Fibroblast of lung (primary cell): ENCODE measurements around the gene KRTAP16-1. TPM values are rescaled to one million over a fixed set of nuclear protein-coding genes. Genes with fewer than 3 reads are reported as not detected.

Source experiments
- DNase-seq, 2 donors: peaks; one replicate each; pipeline versions ENCODE4 v3.0.0 to v3.0.0-alpha.2; 2010; ENCODE audit warnings: low read depth in 2 of 2
- H2AFZ ChIP-seq: 2 replicates; pipeline ENCODE4 v1.5.1; 2012; ENCODE audit warnings: low read length, control low read depth, inconsistent platforms
- H3K27ac ChIP-seq: 2 replicates; pipeline ENCODE4 v1.5.1; 2011; ENCODE audit warnings: low read length, control low read depth; ENCODE audit not compliant: insufficient read depth
- H3K27me3 ChIP-seq: 2 replicates; pipeline ENCODE4 v1.5.1; 2011; ENCODE audit warnings: mild to moderate bottlenecking, low read length; ENCODE audit not compliant: control insufficient read depth, insufficient read depth
- H3K36me3 ChIP-seq: 2 replicates; pipeline ENCODE4 v1.5.1; 2011; ENCODE audit warnings: low read length; ENCODE audit not compliant: control insufficient read depth, insufficient read depth
- H3K4me1 ChIP-seq: 2 replicates; pipeline ENCODE4 v1.5.1; 2011; ENCODE audit warnings: low read length; ENCODE audit not compliant: control insufficient read depth, insufficient read depth; ENCODE audit errors: extremely low read depth
- H3K4me2 ChIP-seq: 2 replicates; pipeline ENCODE4 v1.5.1; 2011; ENCODE audit warnings: low read length, control low read depth; ENCODE audit not compliant: insufficient read depth; ENCODE audit errors: extremely low read depth
- H3K4me3 ChIP-seq, 4 experiments: fragments of 200-600 bp in 1 of 4; sonication (generic) in 1 of 4; replicated peaks in 1 of 4; 2 replicates each; pipeline ENCODE4 v1.5.1; 2011 to 2016; ENCODE audit warnings: low read length in 4 of 4, low read depth in 3 of 4, mild to moderate bottlenecking in 3 of 4, control low read depth in 2 of 4, inconsistent platforms in 1 of 4, mixed read lengths in 1 of 4; ENCODE audit not compliant: insufficient read depth in 1 of 4; ENCODE audit errors: control extremely low read depth in 1 of 4
- H3K79me2 ChIP-seq: 2 replicates; pipeline ENCODE4 v1.5.1; 2012; ENCODE audit warnings: mild to moderate bottlenecking, low read length, inconsistent platforms; ENCODE audit not compliant: control insufficient read depth, insufficient read depth
- H3K9ac ChIP-seq: 2 replicates; pipeline ENCODE4 v1.5.1; 2011; ENCODE audit warnings: mild to moderate bottlenecking, low read length, control low read depth; ENCODE audit not compliant: insufficient read depth
- H3K9me3 ChIP-seq: 2 replicates; pipeline ENCODE4 v1.5.1; 2012; ENCODE audit warnings: low read depth, low read length; ENCODE audit not compliant: control insufficient read depth, insufficient read depth
- H4K20me1 ChIP-seq: 2 replicates; pipeline ENCODE4 v1.5.1; 2011; ENCODE audit warnings: low read length; ENCODE audit not compliant: control insufficient read depth, insufficient read depth; ENCODE audit errors: extremely low read depth
- EZH2 ChIP-seq: IDR thresholded peaks from 2 replicates; pipeline ENCODE4 v1.5.1; 2012; ENCODE audit warnings: low read length, control low read depth, mild to moderate bottlenecking; ENCODE audit errors: missing control alignments
- polyA plus RNA-seq, 2 donors: library from polyadenylated mRNA; depleted of rRNA in 1 of 2; stranded (reverse) in 1 of 2; unstranded in 1 of 2; fragments of >200 nt; gene quantifications; 2 replicates each; pipeline ENCODE4 v1.2.1, GENCODE V29; 2011 to 2012; ENCODE audit warnings: missing spikeins in 1 of 2
- total RNA-seq: library from RNA; depleted of rRNA; stranded (reverse); fragments of >200 nt; gene quantifications from 2 replicates; pipeline ENCODE4 v1.2.1, GENCODE V29; 2014
- TF ChIP-seq, protein P1 (sequence below), 2 donors: IDR thresholded peaks in 1 of 2; conservative IDR thresholded peaks in 1 of 2; 1 replicate in 1 of 2; 2 replicates in 1 of 2; pipeline ENCODE4 v1.5.1; 2011 to 2012; ENCODE audit warnings: low read length in 2 of 2, control low read depth in 1 of 2, inconsistent platforms in 1 of 2, low read depth in 1 of 2, mild to moderate bottlenecking in 1 of 2

KRTAP16-1 gene
- total and polyA plus RNA-seq, 2 donors (not counting 1 experiment from before 2014, with no cell fraction given) = not detected

DNA sequence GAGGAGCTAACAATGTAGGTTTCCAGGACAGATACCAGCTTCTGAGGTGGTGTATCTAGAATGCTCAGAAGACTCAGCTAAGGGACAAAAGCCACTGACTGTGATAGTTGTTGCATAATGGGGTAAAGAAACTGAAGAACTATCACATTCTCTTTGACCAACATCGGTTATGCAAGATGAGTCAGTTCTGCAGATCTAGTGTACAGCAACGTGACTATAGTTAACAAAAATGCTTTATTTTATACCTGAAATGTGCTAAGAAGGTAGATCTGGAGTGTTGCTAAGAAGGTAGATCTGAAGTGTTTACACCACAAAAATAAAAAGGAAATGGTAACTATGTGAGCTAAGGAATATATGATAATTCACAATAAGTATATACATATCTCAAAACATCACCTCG is 41.4 kb downstream of the KRTAP16-1 start:
- H3K27me3 ChIP-seq = peaks cover 3% of the 10 kb centered on the region
- no peak overlapping the region for H3K27ac ChIP-seq
- H3K36me3 ChIP-seq = no peaks in the 10 kb centered on the region
- no peaks in the 10 kb centered on the region for H3K79me2 ChIP-seq
- no peaks in the 10 kb centered on the region for H3K9me3 ChIP-seq
- no peak overlapping the region for H2AFZ ChIP-seq
- no peak overlapping the region for H3K9ac ChIP-seq
- no peaks in the 10 kb centered on the region for H3K4me1 ChIP-seq
- no peak overlapping the region for H3K4me3 ChIP-seq
- TF ChIP-seq EZH2 = no peak
- TF ChIP-seq, protein P1, sequence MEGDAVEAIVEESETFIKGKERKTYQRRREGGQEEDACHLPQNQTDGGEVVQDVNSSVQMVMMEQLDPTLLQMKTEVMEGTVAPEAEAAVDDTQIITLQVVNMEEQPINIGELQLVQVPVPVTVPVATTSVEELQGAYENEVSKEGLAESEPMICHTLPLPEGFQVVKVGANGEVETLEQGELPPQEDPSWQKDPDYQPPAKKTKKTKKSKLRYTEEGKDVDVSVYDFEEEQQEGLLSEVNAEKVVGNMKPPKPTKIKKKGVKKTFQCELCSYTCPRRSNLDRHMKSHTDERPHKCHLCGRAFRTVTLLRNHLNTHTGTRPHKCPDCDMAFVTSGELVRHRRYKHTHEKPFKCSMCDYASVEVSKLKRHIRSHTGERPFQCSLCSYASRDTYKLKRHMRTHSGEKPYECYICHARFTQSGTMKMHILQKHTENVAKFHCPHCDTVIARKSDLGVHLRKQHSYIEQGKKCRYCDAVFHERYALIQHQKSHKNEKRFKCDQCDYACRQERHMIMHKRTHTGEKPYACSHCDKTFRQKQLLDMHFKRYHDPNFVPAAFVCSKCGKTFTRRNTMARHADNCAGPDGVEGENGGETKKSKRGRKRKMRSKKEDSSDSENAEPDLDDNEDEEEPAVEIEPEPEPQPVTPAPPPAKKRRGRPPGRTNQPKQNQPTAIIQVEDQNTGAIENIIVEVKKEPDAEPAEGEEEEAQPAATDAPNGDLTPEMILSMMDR (conservative IDR thresholded peaks at IDR 0.05 in 1 of 2, IDR thresholded peaks at IDR 0.05 in 1 of 2; ENCODE audit: low read depth in 1 of 2, low read length in 2 of 2) = no peak
- DNase-seq = no peak
- no peak overlapping the region for H3K4me2 ChIP-seq
- H4K20me1 ChIP-seq = no peaks in the 10 kb centered on the region

DNA sequence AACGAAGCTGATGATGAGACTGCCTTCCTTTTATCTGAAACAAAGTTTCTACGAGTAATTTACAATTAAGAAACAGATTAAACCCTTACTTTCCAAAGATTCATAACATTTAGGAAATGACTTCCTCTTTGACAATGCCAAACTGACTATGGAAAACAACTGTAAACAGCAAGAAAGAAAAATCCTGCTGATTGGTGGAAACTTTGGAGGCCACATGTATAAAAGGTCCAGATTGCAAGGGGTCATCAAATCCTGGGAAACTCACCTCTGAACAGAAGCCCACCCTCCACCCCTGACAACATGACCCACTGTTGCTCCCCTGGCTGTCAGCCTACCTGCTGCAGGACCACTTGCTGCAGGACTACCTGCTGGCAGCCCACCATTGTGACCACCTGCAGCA is 44.0 kb downstream of the KRTAP16-1 start, which contains the start of gene KRTAP9-6:
Gene KRTAP9-6, plus strand, starts transcription at position 301 of the 400 bp plus-strand sequence. Its CDS starts 0 bp downstream, at position 301.
- Histone ChIP-seq H3K79me2 (no peaks in the 10 kb centered on the region), H2AFZ (no peak within 1 kb of the TSS), H3K4me1 (no peaks in the 10 kb centered on the region), H4K20me1 (no peaks in the 10 kb centered on the region), H3K4me2 (no peak within 1 kb of the TSS), H3K27ac (no peak within 1 kb of the TSS), H3K9ac (no peak within 1 kb of the TSS), H3K27me3 (peaks cover 3% of the 10 kb centered on the region), H3K9me3 (no peaks in the 10 kb centered on the region), H3K4me3 (no peak within 1 kb of the TSS), H3K36me3 (no peaks in the 10 kb centered on the region)
- no peak for TF ChIP-seq EZH2
- TF ChIP-seq, protein P1 (conservative IDR thresholded peaks at IDR 0.05 in 1 of 2, IDR thresholded peaks at IDR 0.05 in 1 of 2; ENCODE audit: low read depth in 1 of 2, low read length in 2 of 2) = no peak
- DNase-seq = no peak

DNA sequence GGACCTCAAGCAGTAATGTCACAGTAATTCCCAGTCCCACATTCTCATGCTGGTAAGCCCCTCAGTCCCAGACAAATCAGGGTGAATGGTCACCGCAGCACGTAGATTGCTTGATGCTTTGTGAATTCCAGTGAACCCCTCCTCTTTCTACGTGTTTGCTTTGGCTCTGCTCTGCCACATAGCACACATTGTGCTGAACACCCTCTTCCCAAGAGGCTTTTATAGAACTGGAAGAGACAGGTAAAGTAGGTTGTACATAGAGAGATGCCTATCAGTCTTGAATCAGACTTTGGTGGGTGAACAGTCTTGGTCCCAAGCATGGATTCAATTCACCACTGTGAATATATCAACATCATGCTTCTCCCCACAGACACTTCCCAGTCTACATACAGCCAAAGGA is 44.5 kb downstream of the KRTAP16-1 start:
- Histone ChIP-seq H3K4me3 (no peak overlapping the region), H3K4me1 (no peaks in the 10 kb centered on the region), H3K27me3 (peaks cover 3% of the 10 kb centered on the region), H2AFZ (no peak overlapping the region), H3K36me3 (no peaks in the 10 kb centered on the region), H3K79me2 (no peaks in the 10 kb centered on the region), H4K20me1 (no peaks in the 10 kb centered on the region), H3K9ac (no peak overlapping the region), H3K4me2 (no peak overlapping the region), H3K9me3 (no peaks in the 10 kb centered on the region), H3K27ac (no peak overlapping the region)
- TF ChIP-seq, protein P1 (conservative IDR thresholded peaks at IDR 0.05 in 1 of 2, IDR thresholded peaks at IDR 0.05 in 1 of 2; ENCODE audit: low read depth in 1 of 2, low read length in 2 of 2) = no peak
- TF ChIP-seq EZH2 = no peak
- no peak for DNase-seq
